HG03025 (cell line): Measurements from ENCODE around the gene NUMA1.
A peak's percentile ranks its signal among the peaks of the same experiment; 100 is the strongest.

Experiments used
- ATAC-seq: cut with Tn5 transposase; IDR thresholded peaks from one replicate; pipeline ENCODE4 v1.9.1; 2021; ENCODE audit warnings: mild to moderate bottlenecking, moderate library complexity; ENCODE audit not compliant: unreplicated experiment, low FRiP score

The NUMA1 gene

DNA sequence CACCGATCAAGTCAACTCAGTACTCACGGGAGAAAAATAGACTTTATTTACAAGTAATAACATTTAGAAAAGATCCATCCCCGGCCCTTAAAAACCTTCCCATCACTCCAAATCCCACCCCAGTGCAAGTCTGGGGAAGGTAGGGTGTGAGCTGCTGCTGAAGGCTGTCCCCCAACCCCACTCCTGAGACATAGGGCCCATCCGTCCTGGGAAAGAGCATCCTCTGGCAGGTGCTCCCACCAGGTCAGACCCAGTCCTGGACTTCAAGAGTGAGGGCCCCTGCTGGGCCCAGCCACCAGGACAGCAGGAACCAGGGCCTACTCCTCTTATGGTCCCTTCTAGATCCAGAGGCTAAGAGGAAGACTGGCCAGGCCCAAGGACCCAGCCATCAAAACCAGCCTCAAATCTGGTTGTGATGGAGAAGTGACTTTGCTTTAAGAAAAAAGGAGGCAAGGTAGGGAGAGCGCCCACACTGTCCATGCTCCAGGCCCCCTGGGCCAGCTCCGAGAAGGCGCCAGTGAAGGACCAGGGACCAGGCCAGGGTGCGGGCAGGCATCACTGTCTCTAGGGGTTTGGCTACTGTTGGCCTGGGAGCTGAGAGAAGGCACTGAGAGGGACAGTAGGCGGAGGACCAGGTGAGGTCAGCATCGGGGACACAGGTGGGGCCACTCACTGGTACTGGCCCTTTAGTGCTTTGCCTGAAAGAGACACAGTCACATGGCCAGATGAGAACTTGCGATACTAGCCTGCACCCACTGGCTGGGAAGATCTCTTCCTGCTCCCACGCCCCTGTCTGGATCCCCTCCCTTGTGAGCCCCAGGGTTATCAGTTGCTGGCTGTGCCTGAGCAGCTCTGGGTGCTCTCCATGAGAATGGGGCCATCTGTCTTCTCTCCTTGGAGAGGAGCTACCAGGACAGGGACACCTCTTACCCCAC lies 77.2 kb downstream of the NUMA1 start:
- ATAC-seq = no peak

DNA sequence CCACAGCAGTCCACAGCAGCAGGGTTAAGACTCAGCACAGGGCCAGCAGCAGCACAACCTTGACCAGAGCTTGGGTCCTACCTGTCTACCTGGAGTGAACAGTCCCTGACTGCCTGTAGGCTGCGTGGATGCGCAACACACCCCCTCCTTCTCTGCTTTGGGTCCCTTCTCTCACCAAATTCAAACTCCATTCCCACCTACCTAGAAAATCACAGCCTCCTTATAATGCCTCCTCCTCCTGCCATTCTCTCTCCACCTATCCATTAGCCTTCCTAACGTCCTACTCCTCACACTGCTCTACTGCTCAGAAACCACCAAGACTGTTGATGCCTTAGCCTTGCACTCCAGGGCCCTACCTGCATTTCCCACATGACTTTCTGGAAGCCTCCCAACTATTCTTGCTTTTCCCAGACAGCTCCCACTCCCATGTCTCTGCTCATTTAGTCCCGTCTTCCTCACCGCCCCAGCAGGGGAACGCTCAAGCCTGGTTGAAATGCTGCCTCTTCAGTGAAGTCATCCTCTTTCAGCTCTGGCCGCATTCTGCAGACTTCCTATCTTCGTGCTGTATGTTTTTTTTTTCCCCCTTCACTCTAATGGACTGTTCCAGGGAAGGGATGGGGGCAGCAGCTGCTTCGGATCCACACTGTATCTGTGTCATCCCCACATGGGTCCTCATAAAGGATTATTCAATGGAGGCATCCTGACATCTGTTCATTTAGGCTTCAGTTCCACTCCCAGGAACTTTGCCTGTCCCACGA lies 78.3 kb downstream of the NUMA1 start:
- ATAC-seq = no peak

DNA sequence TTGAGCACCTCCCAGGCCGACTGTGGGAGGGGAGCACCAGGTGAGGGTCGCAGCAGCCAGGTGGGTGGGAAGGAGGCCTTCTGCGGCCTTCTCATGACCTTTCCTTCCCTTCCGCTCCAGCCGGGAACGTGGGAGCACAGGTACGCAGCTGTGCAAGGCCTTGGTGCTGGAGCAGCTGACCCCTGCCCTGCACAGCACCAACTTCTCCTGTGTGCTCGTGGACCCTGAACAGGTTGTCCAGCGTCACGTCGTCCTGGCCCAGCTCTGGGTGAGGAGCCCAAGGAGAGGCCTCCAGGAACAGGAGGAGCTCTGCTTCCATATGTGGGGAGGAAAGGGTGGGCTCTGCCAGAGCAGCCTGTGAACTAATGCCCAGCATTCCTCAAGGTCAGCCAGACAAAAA lies 79.1 kb downstream of the NUMA1 start:
- no peak for ATAC-seq

DNA sequence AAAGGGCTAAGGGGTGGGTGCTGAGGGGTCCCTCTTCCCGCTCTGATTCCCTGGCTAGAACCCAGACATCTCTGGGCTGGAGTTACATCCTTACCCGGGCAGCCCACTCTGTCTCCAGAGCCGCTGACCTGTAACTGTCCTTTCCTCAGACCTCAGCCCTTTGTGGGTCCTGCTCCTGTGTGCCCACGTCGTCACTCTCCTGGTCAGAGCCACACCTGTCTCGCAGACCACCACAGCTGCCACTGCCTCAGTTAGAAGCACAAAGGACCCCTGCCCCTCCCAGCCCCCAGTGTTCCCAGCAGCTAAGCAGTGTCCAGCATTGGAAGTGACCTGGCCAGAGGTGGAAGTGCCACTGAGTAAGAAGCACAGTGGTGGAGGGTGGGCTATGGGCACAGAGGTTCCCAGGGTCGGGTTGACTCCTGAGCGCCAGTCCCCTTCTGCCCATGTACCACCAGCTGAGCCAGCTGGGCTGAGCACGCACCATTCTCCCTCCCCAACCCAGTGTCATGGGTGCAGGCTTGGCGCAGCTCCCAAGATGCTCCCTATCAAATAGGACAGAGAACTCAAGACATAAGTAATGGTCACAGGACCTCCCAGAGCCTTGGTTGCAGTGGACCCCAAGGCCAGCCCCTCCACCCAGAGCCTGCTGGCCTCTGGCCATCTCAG lies 80.0 kb downstream of the NUMA1 start:
- ATAC-seq = no peak

DNA sequence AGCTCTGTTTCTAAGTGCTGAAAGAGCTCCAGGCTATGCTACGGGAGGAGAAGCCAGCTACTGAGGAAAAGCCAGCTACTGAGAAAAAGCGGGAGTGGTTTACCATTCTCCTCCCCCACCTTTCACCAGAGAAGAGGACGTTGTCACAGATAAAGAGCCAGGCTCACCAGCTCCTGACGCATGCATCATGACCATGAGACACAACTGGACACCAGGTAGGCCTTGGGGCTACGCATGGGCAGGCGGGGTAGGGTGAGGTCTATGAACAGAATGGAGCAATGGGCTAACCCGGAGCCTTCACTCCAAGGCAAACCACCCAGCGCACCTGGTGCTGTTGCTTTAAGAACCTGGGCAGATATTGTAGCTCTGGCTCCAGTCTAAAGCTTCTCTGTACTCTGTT lies 80.5 kb downstream of the NUMA1 start:
- no peak for ATAC-seq

DNA sequence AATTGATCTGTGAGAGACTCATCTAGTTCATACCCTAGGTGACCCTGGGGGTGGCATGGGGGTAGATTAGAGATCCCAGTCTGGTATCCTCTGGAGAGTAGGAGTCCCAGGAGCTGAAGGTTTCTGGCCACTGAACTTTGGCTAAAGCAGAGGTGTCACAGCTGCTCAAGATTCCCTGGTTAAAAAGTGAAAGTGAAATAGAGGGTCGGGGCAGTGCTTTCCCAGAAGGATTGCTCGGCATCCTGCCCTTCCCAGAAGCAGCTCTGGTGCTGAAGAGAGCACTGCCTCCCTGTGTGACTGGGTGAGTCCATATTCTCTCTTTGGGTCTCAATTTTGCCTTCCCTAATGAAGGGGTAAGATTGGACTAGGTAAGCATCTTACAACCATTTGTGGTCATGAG lies 81.0 kb downstream of the NUMA1 start:
- no peak for ATAC-seq

DNA sequence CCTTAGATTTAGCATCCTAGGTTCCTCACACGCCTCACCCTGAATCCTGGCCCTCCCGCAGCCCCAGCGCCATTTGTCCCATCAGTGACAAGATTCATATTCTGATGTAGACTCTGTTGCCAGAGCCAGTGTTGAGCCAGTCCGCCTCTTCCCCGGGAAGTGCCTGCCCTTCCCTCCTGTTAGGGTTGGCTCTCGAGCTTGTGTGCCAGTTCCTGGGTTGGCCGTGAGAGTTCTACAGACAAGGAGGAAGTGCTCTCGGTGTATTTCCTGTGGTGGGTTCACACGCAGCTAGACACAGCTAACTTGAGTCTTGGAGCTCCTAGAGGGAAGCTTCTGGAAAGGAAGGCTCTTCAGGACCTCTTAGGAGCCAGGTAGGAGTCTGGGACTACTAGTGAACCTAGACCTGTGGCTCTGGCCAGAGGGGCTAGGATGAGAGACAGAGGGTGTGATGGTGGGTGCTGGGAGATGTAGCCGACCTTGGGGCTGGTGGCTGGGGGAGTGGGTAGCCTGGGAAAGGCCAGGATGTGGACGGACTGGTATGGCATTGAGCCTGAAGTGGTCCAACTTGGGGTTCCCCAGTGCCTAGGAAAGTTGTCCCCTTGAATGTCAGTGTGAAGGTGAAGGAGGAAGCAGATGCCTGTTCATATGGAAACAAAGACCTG lies 81.6 kb downstream of the NUMA1 start, which contains the start of gene IL18BP:
TSS of gene IL18BP (plus strand) at position 261 of the 662 bp plus-strand sequence. CDS start 1,076 bp downstream, outside the sequence.
- no peak for ATAC-seq

DNA sequence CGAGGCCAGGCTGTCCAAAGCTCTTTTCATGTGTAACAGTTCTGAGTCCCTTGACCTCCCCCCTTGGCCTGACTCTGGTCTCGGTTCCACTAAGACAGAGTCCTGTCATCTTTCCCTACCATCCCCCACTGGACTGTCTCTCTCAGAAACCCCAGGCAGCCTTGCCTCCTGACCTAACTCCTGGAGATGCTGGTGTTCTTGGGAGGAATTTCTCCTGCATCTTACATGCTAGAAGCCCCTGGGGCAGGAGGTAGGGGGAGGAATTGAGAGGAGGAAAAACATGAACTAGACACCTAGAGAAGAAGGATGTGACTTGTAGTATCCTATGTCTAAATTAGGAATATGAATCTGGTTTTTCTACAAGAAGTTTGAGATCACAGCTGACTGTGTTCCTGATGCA lies 82.3 kb downstream of the NUMA1 start:
- no peak for ATAC-seq

DNA sequence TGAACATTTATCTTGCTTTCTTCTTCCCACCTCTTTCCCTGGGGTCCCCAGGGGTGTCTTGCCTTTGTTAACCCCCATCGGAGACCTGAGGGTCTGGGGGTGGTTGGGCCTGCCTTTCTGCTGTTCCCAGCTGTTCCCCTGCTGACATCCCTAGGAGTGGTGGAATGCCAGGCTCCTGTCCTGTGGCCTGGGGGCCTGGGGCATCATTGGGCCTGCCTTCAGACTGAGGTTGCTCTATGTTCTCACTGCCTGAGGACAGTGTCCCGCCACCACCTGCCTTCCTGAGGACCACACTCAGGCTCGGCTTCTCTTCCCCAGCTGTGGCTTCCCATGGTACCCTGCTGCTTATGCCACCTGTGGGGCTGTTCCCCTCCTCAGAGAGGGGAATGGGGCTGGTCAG lies 82.7 kb downstream of the NUMA1 start:
- ATAC-seq = no peak

DNA sequence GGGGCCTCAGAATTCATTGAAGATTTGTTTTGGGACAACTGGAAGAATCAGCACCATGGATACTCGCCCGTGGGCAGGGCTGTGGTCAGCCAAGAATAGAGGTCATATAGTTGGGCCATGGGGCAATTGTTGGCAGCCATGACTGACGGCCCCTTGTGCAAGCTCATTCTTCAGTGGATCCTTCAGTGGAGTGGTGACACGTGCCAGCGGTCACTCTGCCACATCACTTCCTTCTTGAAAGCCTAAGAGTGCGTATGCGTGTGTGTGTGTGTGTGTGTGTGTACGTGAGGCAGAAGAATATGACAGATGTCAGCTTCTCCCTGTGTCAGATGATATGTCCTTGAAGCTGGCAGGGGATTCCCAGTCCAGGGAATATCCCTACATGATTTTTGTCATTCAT lies 83.4 kb downstream of the NUMA1 start:
- ATAC-seq = no peak

DNA sequence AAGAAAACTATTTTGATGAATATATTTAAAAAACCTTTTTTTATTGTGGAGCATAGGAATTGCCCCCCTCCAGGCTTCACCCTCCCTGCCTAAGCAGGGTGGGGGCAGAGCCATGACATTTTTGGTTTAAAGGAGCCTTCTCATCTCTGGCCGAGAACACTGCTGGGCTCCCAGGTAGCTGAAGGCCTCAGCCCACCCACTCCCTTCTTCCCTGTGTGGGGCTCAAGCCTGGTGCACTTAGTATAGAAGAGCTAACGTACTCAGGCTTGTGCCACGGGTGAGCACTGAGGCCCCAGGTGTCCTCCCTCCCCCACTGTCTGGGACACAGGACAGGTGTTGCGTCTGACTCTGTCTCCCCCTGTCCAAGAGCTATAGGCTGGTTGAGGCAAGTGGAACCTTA lies 83.8 kb downstream of the NUMA1 start:
- no peak for ATAC-seq

DNA sequence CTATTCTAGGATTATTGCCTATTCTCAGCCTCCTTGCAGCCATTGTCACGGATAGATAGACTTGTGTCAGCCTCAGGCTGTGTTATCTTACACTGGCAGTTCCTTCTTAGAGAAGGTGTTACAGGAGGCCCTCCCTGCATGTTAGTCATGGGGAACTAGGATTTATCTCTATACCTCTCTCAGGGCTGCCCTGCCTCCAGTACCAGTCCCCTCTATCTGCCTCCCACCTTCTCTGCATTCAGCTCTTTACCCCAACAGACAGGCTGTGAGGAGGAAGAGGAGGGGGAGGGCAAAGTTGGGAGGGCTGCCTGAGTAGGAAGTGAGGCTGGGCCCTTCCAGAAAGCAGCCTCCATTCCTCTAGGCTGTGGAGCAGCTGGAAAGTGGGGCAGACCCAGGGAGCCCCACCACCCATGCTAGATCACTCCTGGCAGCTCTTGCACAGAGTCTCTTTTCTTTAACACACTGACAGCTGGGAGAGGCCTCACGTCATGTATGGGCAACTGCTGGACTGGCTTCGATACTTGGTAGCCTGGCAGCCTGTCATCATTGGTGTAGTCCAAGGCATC lies 84.5 kb downstream of the NUMA1 start:
- no peak for ATAC-seq

DNA sequence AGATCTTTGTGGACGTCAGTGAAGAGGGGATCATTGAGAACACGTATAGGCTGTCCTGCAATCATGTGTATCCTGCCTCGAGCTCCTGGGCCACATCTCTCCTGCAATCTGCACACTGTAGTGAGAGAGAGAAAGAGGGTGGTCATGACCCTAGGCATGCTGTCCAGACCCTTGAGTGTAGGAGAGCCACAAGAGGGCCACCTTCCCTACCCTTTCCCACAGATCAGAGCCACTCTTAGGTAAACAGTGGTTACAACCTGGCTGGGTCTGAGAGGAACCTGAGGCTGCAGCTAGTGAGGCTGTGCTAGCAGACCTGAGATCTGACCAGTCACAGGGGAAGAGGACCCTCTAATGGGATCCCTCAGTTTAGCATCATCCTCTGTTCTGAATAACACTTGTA lies 85.6 kb downstream of the NUMA1 start:
- no peak for ATAC-seq

DNA sequence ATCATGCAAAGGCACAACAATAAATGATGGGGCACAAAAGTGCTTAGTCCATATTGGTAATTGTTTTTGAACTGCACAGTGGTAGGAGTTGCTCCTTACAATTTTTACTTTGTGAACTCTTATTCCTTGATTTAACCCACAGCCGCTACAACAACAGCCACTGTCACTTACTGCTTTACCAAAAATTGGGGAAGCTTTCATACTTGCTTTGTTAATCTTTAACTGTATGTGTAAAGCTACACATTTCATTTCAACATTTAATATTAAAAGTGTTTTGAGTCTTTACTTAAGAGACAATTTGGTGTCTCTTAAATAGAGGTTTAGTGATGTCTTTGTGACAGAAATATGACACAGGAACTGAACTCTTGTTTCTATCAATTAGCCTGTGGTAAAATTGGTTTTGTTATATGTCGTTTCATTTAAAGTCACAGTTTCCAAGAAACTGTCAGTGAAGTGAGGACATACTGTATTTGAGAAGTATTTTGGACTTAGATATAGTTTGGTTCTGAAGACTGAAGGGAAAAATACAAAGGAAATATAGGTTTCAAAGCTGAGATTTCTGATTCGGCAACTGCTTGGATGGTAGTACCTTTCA lies 88.1 kb downstream of the NUMA1 start:
- ATAC-seq = no peak

DNA sequence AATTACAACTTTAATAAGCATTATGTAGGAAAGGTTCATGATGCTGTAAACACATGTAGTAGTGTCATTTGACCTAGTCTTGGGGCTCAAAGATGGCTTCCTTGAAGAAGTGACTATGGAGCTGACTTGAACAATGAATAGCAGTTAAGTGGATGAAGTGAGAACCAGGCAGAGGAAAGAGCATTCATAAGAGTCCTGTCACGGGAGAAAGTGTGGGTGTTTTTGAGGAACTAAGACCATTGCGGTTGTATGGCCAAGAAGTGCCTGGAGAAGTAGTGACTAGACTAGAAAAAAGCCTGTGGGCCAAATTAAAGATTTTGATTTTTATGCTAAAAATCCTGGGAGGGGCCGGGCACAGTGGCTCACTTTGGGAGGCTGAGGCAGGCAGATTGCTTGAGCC lies 88.8 kb downstream of the NUMA1 start:
- ATAC-seq = peak; percentile 61

DNA sequence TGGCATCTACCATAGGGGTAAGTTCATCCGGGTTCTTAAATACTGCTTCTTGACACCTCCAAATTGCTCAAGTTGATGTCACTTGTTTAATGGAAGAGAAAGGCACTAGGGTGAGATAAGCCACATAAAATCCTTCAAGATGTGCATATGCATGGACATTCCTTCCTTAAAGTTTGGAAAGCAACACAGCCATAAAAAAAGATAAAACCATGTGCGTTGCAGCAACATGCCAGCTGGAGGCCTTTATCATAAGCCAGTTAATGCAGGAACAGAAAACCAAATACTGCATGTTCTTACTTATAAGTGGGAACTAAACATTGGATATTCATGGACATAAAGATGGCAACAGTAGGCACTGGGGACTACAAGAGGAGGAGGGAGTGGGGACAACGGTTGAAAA lies 89.6 kb downstream of the NUMA1 start:
- ATAC-seq = no peak

DNA sequence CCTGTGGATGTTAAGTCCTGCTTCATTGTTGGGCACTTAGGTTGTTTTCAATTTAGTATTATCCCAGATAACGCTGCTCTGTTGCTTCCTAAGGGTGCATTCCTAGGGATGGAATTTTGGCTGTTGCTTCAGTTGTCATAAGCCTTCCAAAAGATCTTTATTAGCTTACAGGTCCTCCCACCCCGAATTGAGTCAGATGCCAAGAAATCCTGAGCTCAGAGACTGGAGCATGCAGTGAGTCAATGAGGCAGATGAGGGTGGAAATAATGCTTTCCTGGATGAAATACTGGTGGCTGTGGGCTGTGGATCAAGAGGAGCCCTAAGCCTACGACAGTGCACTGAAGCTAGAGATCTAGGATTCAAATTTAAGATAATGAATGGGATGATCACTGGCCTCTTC lies 92.3 kb downstream of the NUMA1 start:
- ATAC-seq = no peak

DNA sequence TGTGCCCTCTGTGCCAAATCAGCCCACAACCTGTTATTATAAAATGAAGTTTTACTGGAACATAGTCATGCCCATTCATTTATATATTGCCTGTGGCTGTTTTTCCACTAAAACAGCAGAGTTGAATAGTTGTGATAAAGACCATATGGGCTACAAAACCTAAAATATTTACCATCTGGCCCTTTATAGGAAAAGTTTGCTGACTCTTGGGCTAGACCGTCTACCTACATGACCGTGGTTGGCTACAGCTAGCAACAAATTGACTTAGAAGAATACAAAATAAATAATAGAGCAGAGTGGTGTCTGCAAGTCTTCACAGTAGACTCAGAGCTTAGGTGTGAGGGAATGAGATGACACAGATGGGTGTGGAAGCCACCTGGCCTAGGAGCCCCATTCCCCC lies 92.8 kb downstream of the NUMA1 start:
- no peak for ATAC-seq

DNA sequence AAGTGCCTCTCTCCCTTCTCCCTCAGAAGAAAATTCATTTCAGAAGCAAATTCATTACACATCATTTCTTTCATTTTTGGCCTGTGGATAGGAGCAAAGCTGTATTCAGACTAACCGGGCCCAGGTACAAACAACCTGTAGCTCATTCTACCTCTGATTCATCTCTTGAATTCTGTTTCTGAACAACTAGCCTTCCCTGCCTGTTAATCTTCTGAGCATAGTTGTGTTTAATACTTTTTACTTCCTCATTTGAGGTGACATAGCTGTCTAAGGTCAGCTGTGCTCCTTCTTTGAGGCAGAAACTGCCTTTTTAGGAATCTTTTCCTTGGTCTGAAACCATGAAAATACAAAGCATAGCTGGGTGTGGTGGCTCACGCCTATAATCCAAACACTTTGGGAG lies 94.2 kb downstream of the NUMA1 start:
- ATAC-seq = no peak

DNA sequence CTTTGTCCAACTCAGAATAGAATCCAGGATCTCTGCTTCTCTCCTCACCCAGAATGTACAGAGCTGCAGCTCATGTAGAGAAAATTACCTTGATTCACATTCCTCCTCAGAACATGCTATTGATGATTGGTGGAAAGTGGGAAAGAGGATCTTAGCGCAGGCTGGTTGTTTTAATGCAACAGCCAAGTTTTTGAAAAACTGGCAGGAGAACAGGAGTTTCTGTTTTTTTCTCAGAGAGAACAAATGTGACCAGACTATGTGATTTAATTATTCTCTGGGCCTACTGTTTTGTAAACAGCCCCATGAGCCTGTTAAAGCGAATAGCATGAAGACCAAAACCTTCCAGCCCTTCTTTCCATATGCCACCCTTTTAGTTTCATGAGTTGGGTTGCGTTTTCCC lies 100.7 kb downstream of the NUMA1 start:
- no peak for ATAC-seq
